IMR-90 (cell line): ENCODE results near the gene NAB1. TPM values are rescaled to one million over a fixed set of nuclear protein-coding genes. Genes with fewer than 3 reads are reported as not detected.
A peak's percentile ranks its signal among the peaks of the same experiment; 100 is the strongest.

ENCODE experiments used
- ATAC-seq: fragments of 200-7000 bp; cut with Tn5 transposase; 2 replicates; pipeline ENCODE4 v1.9.1; 2020; ENCODE audit warnings: low read depth, mild to moderate bottlenecking, moderate library complexity
- BruUV-seq: library from RNA; stranded (reverse); fragments of 400-500 nt; replicated peaks from 2 replicates; lab custom pipeline; 2021; lab: Mats Ljungman, UMichigan
- CTCF ChIA-PET: fragments of 300-600 bp; formaldehyde crosslinking; extraction: SDS; loops from one replicate; lab custom pipeline; 2021; ENCODE audit warnings: antibody characterized with exemption; lab: Yijun Ruan, JAX
- POLR2A ChIA-PET: fragments of 300-600 bp; sonication (Branson Sonifier 250); formaldehyde crosslinking; loops from one replicate; lab custom pipeline; 2022; ENCODE audit warnings: antibody characterized with exemption; ENCODE audit not compliant: unreplicated experiment; lab: Charles Lee
- DNase-seq: peaks from one replicate; pipeline ENCODE4 v3.0.0; 2013
- H2AFZ ChIP-seq: replicated peaks from 2 replicates; pipeline ENCODE3; 2013; ENCODE audit warnings: low read length, mild to moderate bottlenecking; ENCODE audit not compliant: poor library complexity
- H2AK5ac ChIP-seq: 2 replicates; pipeline ENCODE4 v1.6.1; 2013; ENCODE audit warnings: low read depth, low read length, inconsistent platforms
- H2AK9ac ChIP-seq: replicated peaks from 2 replicates; pipeline ENCODE3; 2013; ENCODE audit warnings: mild to moderate bottlenecking, low read depth, low read length, moderate library complexity; ENCODE audit not compliant: poor library complexity
- H2BK120ac ChIP-seq: 2 replicates; pipeline ENCODE4 v1.6.1; 2013; ENCODE audit warnings: low read depth, low read length, inconsistent platforms
- H2BK15ac ChIP-seq: 3 replicates; pipeline ENCODE4 v1.6.1; 2013; ENCODE audit warnings: low read depth, low read length, inconsistent platforms
- H2BK20ac ChIP-seq: 2 replicates; pipeline ENCODE4 v1.6.1; 2013; ENCODE audit warnings: low read depth, mild to moderate bottlenecking, inconsistent platforms, low read length, moderate library complexity
- H2BK5ac ChIP-seq: 2 replicates; pipeline ENCODE4 v1.6.1; 2013; ENCODE audit warnings: mild to moderate bottlenecking, low read depth, low read length, inconsistent platforms; ENCODE audit not compliant: poor library complexity, severe bottlenecking
- H3K14ac ChIP-seq: replicated peaks from 2 replicates; pipeline ENCODE4 v1.6.1; 2013; ENCODE audit warnings: low read depth, low read length, inconsistent platforms
- H3K18ac ChIP-seq: 2 replicates; pipeline ENCODE4 v1.6.1; 2013; ENCODE audit warnings: low read depth, low read length, control low read depth
- H3K23ac ChIP-seq: 2 replicates; pipeline ENCODE4 v1.6.1; 2013; ENCODE audit warnings: low read depth, low read length, inconsistent platforms
- H3K27ac ChIP-seq: 2 replicates; pipeline ENCODE4 v1.5.1; 2013; ENCODE audit warnings: mild to moderate bottlenecking, control low read depth, low read length; ENCODE audit not compliant: insufficient read depth
- H3K27me3 ChIP-seq: 2 replicates; pipeline ENCODE4 v1.6.1; 2013; ENCODE audit warnings: low read length; ENCODE audit not compliant: control insufficient read depth, insufficient read depth
- H3K36me3 ChIP-seq: 2 replicates; pipeline ENCODE4 v1.6.1; 2013; ENCODE audit warnings: low read length, mixed read lengths; ENCODE audit not compliant: control insufficient read depth, insufficient read depth
- H3K4ac ChIP-seq: 2 replicates; pipeline ENCODE4 v1.6.1; 2013; ENCODE audit warnings: low read depth, low read length, inconsistent platforms
- H3K4me1 ChIP-seq: 2 replicates; pipeline ENCODE4 v1.6.1; 2013; ENCODE audit warnings: low read length, mixed read lengths; ENCODE audit not compliant: control insufficient read depth, insufficient read depth
- H3K4me2 ChIP-seq: 2 replicates; pipeline ENCODE4 v1.6.1; 2013; ENCODE audit warnings: low read depth, mild to moderate bottlenecking, control low read depth, low read length, moderate library complexity
- H3K4me3 ChIP-seq: 2 replicates; pipeline ENCODE4 v1.5.1; 2013; ENCODE audit warnings: low read depth, mild to moderate bottlenecking, control low read depth, low read length, moderate library complexity; ENCODE audit not compliant: insufficient read depth
- H3K56ac ChIP-seq: 2 replicates; pipeline ENCODE4 v1.6.1; 2013; ENCODE audit warnings: low read length, inconsistent platforms; ENCODE audit not compliant: insufficient read depth; ENCODE audit errors: extremely low read depth
- H3K79me1 ChIP-seq, 2 experiments: 2 replicates each; pipeline ENCODE4 v1.6.1; 2013; ENCODE audit warnings: low read length in 2 of 2, inconsistent platforms in 1 of 2, low read depth in 1 of 2
- H3K9ac ChIP-seq: 2 replicates; pipeline ENCODE4 v1.6.1; 2013; ENCODE audit warnings: low read depth, low read length, control low read depth
- H3K9me1 ChIP-seq: 2 replicates; pipeline ENCODE4 v1.6.1; 2013; ENCODE audit warnings: low read length, inconsistent platforms; ENCODE audit not compliant: insufficient read depth
- H3K9me3 ChIP-seq: 2 replicates; pipeline ENCODE4 v1.6.1; 2013; ENCODE audit warnings: low read length; ENCODE audit not compliant: control insufficient read depth, insufficient read depth
- H4K20me1 ChIP-seq: 2 replicates; pipeline ENCODE4 v1.6.1; 2013; ENCODE audit warnings: low read length, inconsistent platforms; ENCODE audit not compliant: insufficient read depth
- H4K5ac ChIP-seq: 2 replicates; pipeline ENCODE4 v1.6.1; 2013; ENCODE audit warnings: mild to moderate bottlenecking, low read depth, low read length, control low read depth
- H4K8ac ChIP-seq, 2 experiments: 2 replicates each; pipeline ENCODE4 v1.6.1; 2013; ENCODE audit warnings: low read depth in 2 of 2, low read length in 2 of 2, control low read depth in 1 of 2, inconsistent platforms in 1 of 2
- H4K91ac ChIP-seq: 2 replicates; pipeline ENCODE4 v1.6.1; 2013; ENCODE audit warnings: low read depth, low read length, inconsistent platforms; ENCODE audit not compliant: insufficient read depth
- BHLHE40 ChIP-seq: fragments of 150-350 bp; IDR thresholded peaks from 2 replicates; pipeline ENCODE4 v1.6.1; 2016; ENCODE audit warnings: mild to moderate bottlenecking, low read depth, low read length
- CEBPB ChIP-seq: IDR thresholded peaks from 2 replicates; pipeline ENCODE4 v1.6.1; 2012; ENCODE audit warnings: low read depth, low read length, improper control_type of control experiment
- CHD1 ChIP-seq: IDR thresholded peaks from 2 replicates; pipeline ENCODE4 v1.6.1; 2012; ENCODE audit warnings: low read depth, low read length, improper control_type of control experiment
- CTCF ChIP-seq: conservative IDR thresholded peaks from 2 replicates; pipeline ENCODE4 v1.5.1; 2012; ENCODE audit warnings: mild to moderate bottlenecking, low read depth, low read length, improper control_type of control experiment
- FOS ChIP-seq: fragments of 150-350 bp; IDR thresholded peaks from 2 replicates; pipeline ENCODE4 v1.6.1; 2016; ENCODE audit warnings: low read depth, low read length
- MAFK ChIP-seq: IDR thresholded peaks from 2 replicates; pipeline ENCODE4 v1.6.1; 2012; ENCODE audit warnings: low read depth, low read length, improper control_type of control experiment
- MAZ ChIP-seq: IDR thresholded peaks from 2 replicates; pipeline ENCODE4 v1.6.1; 2012; ENCODE audit warnings: low read depth, mild to moderate bottlenecking, low read length, improper control_type of control experiment, moderate library complexity, borderline replicate concordance
- MXI1 ChIP-seq: IDR thresholded peaks from 2 replicates; pipeline ENCODE4 v1.6.1; 2012; ENCODE audit warnings: low read depth, mild to moderate bottlenecking, low read length, moderate library complexity, borderline replicate concordance
- NFE2L2 ChIP-seq: fragments of 150-350 bp; IDR thresholded peaks from 2 replicates; pipeline ENCODE4 v1.6.1; 2016; ENCODE audit warnings: low read depth, mild to moderate bottlenecking, low read length
- RAD21 ChIP-seq: IDR thresholded peaks from 2 replicates; pipeline ENCODE4 v1.6.1; 2012; ENCODE audit warnings: low read length, improper control_type of control experiment
- RCOR1 ChIP-seq: IDR thresholded peaks from 2 replicates; pipeline ENCODE4 v1.6.1; 2012; ENCODE audit warnings: mild to moderate bottlenecking, low read length, improper control_type of control experiment; ENCODE audit not compliant: insufficient replicate concordance
- RFX5 ChIP-seq: IDR thresholded peaks from 2 replicates; pipeline ENCODE4 v1.8.0; 2012; ENCODE audit warnings: low read depth, mild to moderate bottlenecking, low read length, moderate library complexity
- SMC3 ChIP-seq: fragments of 150-350 bp; IDR thresholded peaks from 2 replicates; pipeline ENCODE4 v1.6.1; 2016; ENCODE audit warnings: low read depth, mild to moderate bottlenecking, antibody characterized with exemption, low read length, moderate library complexity
- WGBS, 2 experiments: methylation state at CpG; one replicate each; pipeline versions ENCODE4 v1.1.5 to v1.1.7; 2013; ENCODE audit warnings: missing lambda C conversion rate in 2 of 2; ENCODE audit not compliant: insufficient read length in 1 of 2; ENCODE audit errors: extremely low coverage in 2 of 2; 5-methylcytosine and 5-hydroxymethylcytosine counted together
- dilution Hi-C: fragments of 300-500 bp; cut with HindIII; formaldehyde crosslinking; loops from one replicate; pipeline ENCODE4 v1.14.3; 2018; ENCODE audit warnings: low sequenced_read_pairs; ENCODE audit not compliant: unreplicated experiment
- in situ Hi-C: fragments of 300-500 bp; cut with MboI; formaldehyde crosslinking; loops from 3 replicates; pipeline ENCODE4 v1.14.3; 2019; ENCODE audit warnings: low sequenced_read_pairs, inconsistent platforms, mixed read lengths
- intact Hi-C: fragments of 100-400 bp; cut with micrococcal nuclease; formaldehyde crosslinking; loops from 2 replicates; pipeline ENCODE4 v1.10.0; 2022
- polyA plus RNA-seq, 3 experiments: library from polyadenylated mRNA; depleted of rRNA; stranded (reverse); fragments of >200 nt; gene quantifications; 2 replicates each; pipeline ENCODE4 v1.2.3, GENCODE V29; 2012; ENCODE audit warnings: low replicate concordance in 1 of 3
- total RNA-seq: library from RNA; depleted of rRNA; stranded (reverse); fragments of >200 nt; gene quantifications from 2 replicates; pipeline ENCODE4 v1.2.3, GENCODE V29; 2012
- TF ChIP-seq, protein P1 (sequence below): fragments of 150-350 bp; IDR thresholded peaks from 2 replicates; pipeline ENCODE4 v1.6.1; 2017; ENCODE audit warnings: mild to moderate bottlenecking, antibody characterized with exemption, low read length, low read depth

The NAB1 gene
- total and polyA plus RNA-seq, 2 of the 4 experiments (the other 2 are of a cell fraction), result 11.9 to 31.2 TPM

GRCh38 chr2:190646780-190647522, 1.9 kb upstream of the NAB1 start:
- no peak overlapping the region for H4K8ac ChIP-seq
- no peak overlapping the region for H3K4ac ChIP-seq
- CTCF ChIA-PET, result interaction anchor here (0.6 to 0.7 kb wide), 2 partner anchors 60 to 201 kb away, joined by 3 to 4 read pairs; no protein-coding TSS in a partner anchor
- in situ Hi-C loops, result no loop called here
- peak overlapping the region; percentile 74 for H3K4me2 ChIP-seq
- H4K5ac ChIP-seq, result no peak overlapping the region
- H2BK120ac ChIP-seq, result no peak overlapping the region
- H3K9me3 ChIP-seq, result no peaks in the 10 kb centered on the region
- H2AFZ ChIP-seq, result no peak overlapping the region
- no peak overlapping the region for H2AK5ac ChIP-seq
- H4K20me1 ChIP-seq, result peaks cover 5% of the 10 kb centered on the region; the same call in 1 of the 2 replicates
- H3K79me1 ChIP-seq, result peaks cover 0 to 16% of the 10 kb centered on the region in 2 experiments; a peak in 2 of 4 replicates
- no peak overlapping the region for H3K4me3 ChIP-seq
- no peak overlapping the region for H2AK9ac ChIP-seq
- WGBS, 2 experiments, result no CpG with 5 or more reads among the region's 9 CpGs
- H3K56ac ChIP-seq, result no peak overlapping the region
- dilution Hi-C loops, result no loop called here
- no peak overlapping the region for H2BK15ac ChIP-seq
- TF ChIP-seq RCOR1 (no peak), NFE2L2 (no peak), RAD21 (no peak), MXI1 (no peak), MAFK (no peak), CTCF (no peak), RFX5 (no peak), SMC3 (no peak), CHD1 (no peak), FOS (no peak), BHLHE40 (no peak), CEBPB (no peak), MAZ (no peak)
- TF ChIP-seq, protein P1, sequence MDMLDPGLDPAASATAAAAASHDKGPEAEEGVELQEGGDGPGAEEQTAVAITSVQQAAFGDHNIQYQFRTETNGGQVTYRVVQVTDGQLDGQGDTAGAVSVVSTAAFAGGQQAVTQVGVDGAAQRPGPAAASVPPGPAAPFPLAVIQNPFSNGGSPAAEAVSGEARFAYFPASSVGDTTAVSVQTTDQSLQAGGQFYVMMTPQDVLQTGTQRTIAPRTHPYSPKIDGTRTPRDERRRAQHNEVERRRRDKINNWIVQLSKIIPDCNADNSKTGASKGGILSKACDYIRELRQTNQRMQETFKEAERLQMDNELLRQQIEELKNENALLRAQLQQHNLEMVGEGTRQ, result no peak
- 0 out of 2 replicates have a peak, but pooled peaks cover 2% of the 10 kb centered on the region for H3K4me1 ChIP-seq
- DNase-seq, result no peak
- no peak overlapping the region; the same call in 1 of the 2 replicates for H3K9ac ChIP-seq
- no TSS peak for BruUV-seq
- intact Hi-C loops, result no loop called here
- H2BK20ac ChIP-seq, result peak overlapping the region; percentile 26; the same call in 1 of the 2 replicates
- ATAC-seq, result no peak
- H3K27ac ChIP-seq, result no peak overlapping the region
- H2BK5ac ChIP-seq, result no peak overlapping the region
- H3K27me3 ChIP-seq, result no peaks in the 10 kb centered on the region
- H3K23ac ChIP-seq, result no peak overlapping the region
- H4K91ac ChIP-seq, result no peak overlapping the region
- peaks cover 6% of the 10 kb centered on the region; the same call in 1 of the 2 replicates for H3K9me1 ChIP-seq
- 0 out of 2 replicates have a peak overlapping the region, but pooled peaks have one; percentile 22 for H3K14ac ChIP-seq
- no peak overlapping the region; the same call in 1 of the 2 replicates for H3K18ac ChIP-seq
- H3K36me3 ChIP-seq, result no peaks in the 10 kb centered on the region
- POLR2A ChIA-PET, result no interaction called here
